ENCODE measurements around the gene HNRNPLL. TPM values are rescaled to one million over a fixed set of nuclear protein-coding genes. Genes with fewer than 3 reads are reported as not detected.

Gene HNRNPLL
- polyA plus RNA-seq, 1 experiment = 78.5 TPM

- Histone ChIP-seq H3K27ac (ENCODE audit: low read depth, low read length) (no peak overlapping the region), H3K4me3 (ENCODE audit: low read depth, low read length) (no peak overlapping the region), H3K9me3 (ENCODE audit: control insufficient read depth, insufficient read depth, low read length) (no peaks in the 10 kb centered on the region), H3K27me3 (ENCODE audit: control insufficient read depth, insufficient read depth, low read length) (no peaks in the 10 kb centered on the region)
- ChIA-PET CTCF (interaction anchor here (0.6 to 3.5 kb wide), 61 partner anchors 9 to 1522 kb away, joined by 3 to 49 read pairs (median 5); partner anchors contain the start of genes GALM and HNRNPLL), POLR2A (interaction anchor here (0.6 to 1.5 kb wide), 3 partner anchors 21 to 170 kb away, joined by 6 to 18 read pairs (median 9); partner anchors contain the start of genes HNRNPLL and SRSF7)
- DNase-seq (ENCODE audit: low read depth, low spot score) = peak; percentile 57
- TF ChIP-seq CTCF (IDR thresholded peaks at IDR 0.05; ENCODE audit: low read depth, low read length) = peak; percentile 66
These were observed 21.3 kb downstream of the HNRNPLL start for GRCh38 chr2:38581193-38582147.

GRCh38 chr2:38580115-38580636 is 22.6 kb downstream of the HNRNPLL start:
- Histone ChIP-seq H3K9me3 (ENCODE audit: control insufficient read depth, insufficient read depth, low read length) (no peaks in the 10 kb centered on the region), H3K27me3 (ENCODE audit: control insufficient read depth, insufficient read depth, low read length) (no peaks in the 10 kb centered on the region), H3K27ac (ENCODE audit: low read depth, low read length) (no peak overlapping the region), H3K4me3 (ENCODE audit: low read depth, low read length) (no peak overlapping the region)
- TF ChIP-seq CTCF (IDR thresholded peaks at IDR 0.05; ENCODE audit: low read depth, low read length) = no peak
- POLR2A ChIA-PET = interaction anchor here (0.6 to 1.0 kb wide), 2 partner anchors 147 to 171 kb away, joined by 4 to 5 read pairs; partner anchors contain the start of gene SRSF7
- no peak for DNase-seq (ENCODE audit: low read depth, low spot score)
- CTCF ChIA-PET = interaction anchor here (0.7 to 2.8 kb wide), 12 partner anchors 11 to 418 kb away, joined by 3 to 29 read pairs (median 10); no protein-coding TSS in a partner anchor

- no peak for DNase-seq (ENCODE audit: low read depth, low spot score)
- Histone ChIP-seq H3K4me3 (ENCODE audit: low read depth, low read length) (no peak overlapping the region), H3K27ac (ENCODE audit: low read depth, low read length) (no peak overlapping the region), H3K27me3 (ENCODE audit: control insufficient read depth, insufficient read depth, low read length) (no peaks in the 10 kb centered on the region), H3K9me3 (ENCODE audit: control insufficient read depth, insufficient read depth, low read length) (no peaks in the 10 kb centered on the region)
- TF ChIP-seq CTCF (IDR thresholded peaks at IDR 0.05; ENCODE audit: low read depth, low read length) = no peak
- ChIA-PET POLR2A (interaction anchor here (0.5 kb wide), 1 partner anchor 13 kb away, joined by 4 read pairs; no protein-coding TSS in a partner anchor), CTCF (interaction anchor here (1.1 to 2.5 kb wide), 9 partner anchors 11 to 263 kb away, joined by 3 to 15 read pairs (median 4); no protein-coding TSS in a partner anchor)
These were observed 23.9 kb downstream of the HNRNPLL start for GRCh38 chr2:38578832-38579231.

- no peak for DNase-seq (ENCODE audit: low read depth, low spot score)
- Histone ChIP-seq H3K27ac (ENCODE audit: low read depth, low read length) (no peak overlapping the region), H3K27me3 (ENCODE audit: control insufficient read depth, insufficient read depth, low read length) (no peaks in the 10 kb centered on the region), H3K9me3 (ENCODE audit: control insufficient read depth, insufficient read depth, low read length) (no peaks in the 10 kb centered on the region), H3K4me3 (ENCODE audit: low read depth, low read length) (no peak overlapping the region)
- TF ChIP-seq CTCF (IDR thresholded peaks at IDR 0.05; ENCODE audit: low read depth, low read length) = no peak
- POLR2A ChIA-PET = interaction anchor here (2.1 kb wide), 1 partner anchor 177 kb away, joined by 9 read pairs; the partner anchor contains the start of gene SRSF7
- CTCF ChIA-PET = interaction anchor here (0.6 to 3.6 kb wide), 3 partner anchors 8 to 148 kb away, joined by 3 to 29 read pairs (median 3); no protein-coding TSS in a partner anchor
These were observed 28.4 kb downstream of the HNRNPLL start for GRCh38 chr2:38574278-38574677.

Data from AG04450 (cell line).